K562 (cell line): ENCODE data around the gene TAF4. TPM values are rescaled to one million over a fixed set of nuclear protein-coding genes. Genes with fewer than 3 reads are reported as not detected.

Experiments used
- CCAR2 ChIP-seq: fragments of 200-400 bp; formaldehyde crosslinking; IDR thresholded peaks from 2 replicates; pipeline ENCODE4 v1.6.1; 2017; ENCODE audit warnings: mild to moderate bottlenecking, low read depth, low read length
- IRF2 ChIP-seq: sonication (generic); formaldehyde crosslinking; IDR thresholded peaks from 2 replicates; pipeline ENCODE4 v1.8.1; 2022; ENCODE audit warnings: mild to moderate bottlenecking, missing genetic modification reagents
- MEF2A ChIP-seq: IDR thresholded peaks from 2 replicates; pipeline ENCODE4 v1.6.1; 2011; ENCODE audit warnings: low read depth, mild to moderate bottlenecking, low read length, moderate library complexity; ENCODE audit not compliant: control insufficient read depth
- MTA3 ChIP-seq: fragments of 450-650 bp; formaldehyde crosslinking; IDR thresholded peaks from 2 replicates; pipeline ENCODE4 v1.6.1; 2017; ENCODE audit warnings: mild to moderate bottlenecking, borderline replicate concordance
- MTF1 ChIP-seq: fragments of 250-450 bp; sonication (Bioruptor Pico); IDR thresholded peaks from 2 replicates; pipeline ENCODE4 v1.9.0; 2021; ENCODE audit warnings: moderate library complexity, mild to moderate bottlenecking, inconsistent platforms, borderline replicate concordance
- NFE2L1 ChIP-seq: fragments of 450-650 bp; IDR thresholded peaks from 2 replicates; pipeline ENCODE4 v1.6.1; 2016; ENCODE audit warnings: missing genetic modification characterization, low read depth, mild to moderate bottlenecking, missing compliant biosample characterization, moderate library complexity, borderline replicate concordance
- PML ChIP-seq: IDR thresholded peaks from 2 replicates; pipeline ENCODE4 v1.6.1; 2012; ENCODE audit warnings: low read length, inconsistent platforms
- PURB ChIP-seq: sonication (generic); formaldehyde crosslinking; IDR thresholded peaks from 2 replicates; pipeline ENCODE4 v1.9.0; 2021; ENCODE audit warnings: low read depth, mild to moderate bottlenecking, missing genetic modification reagents
- RBFOX2 ChIP-seq: fragments of 200-400 bp; formaldehyde crosslinking; IDR thresholded peaks from 2 replicates; pipeline ENCODE4 v1.6.1; 2017; ENCODE audit warnings: low read depth, mild to moderate bottlenecking, low read length, moderate library complexity
- SLC30A9 ChIP-seq: fragments of 250-450 bp; sonication (Bioruptor Pico); IDR thresholded peaks from 2 replicates; pipeline ENCODE4 v1.8.0; 2022; ENCODE audit warnings: mild to moderate bottlenecking, moderate library complexity
- TEAD4 ChIP-seq, 2 experiments: sonication (generic) in 1 of 2; formaldehyde crosslinking in 1 of 2; IDR thresholded peaks; 2 replicates each; pipeline versions ENCODE4 v1.6.1 to v1.8.0; 2012 to 2022; ENCODE audit warnings: borderline replicate concordance in 1 of 2, inconsistent platforms in 1 of 2, low read length in 1 of 2, mild to moderate bottlenecking in 1 of 2, missing genetic modification reagents in 1 of 2
- ZC3H4 ChIP-seq: sonication (generic); formaldehyde crosslinking; IDR thresholded peaks from 2 replicates; pipeline ENCODE4 v1.9.0; 2021; ENCODE audit warnings: missing genetic modification reagents, borderline replicate concordance
- polyA plus RNA-seq, 8 experiments: library from polyadenylated mRNA; depleted of rRNA in 4 of 8; stranded (reverse) in 5 of 8; unstranded in 3 of 8; fragments of >200 nt; fragmentation: Nextera tagmentation in 2 of 8; fragmentation: Illumina TruSeq in 1 of 8; extraction: Ambion mirVana in 2 of 8; extraction: Trizol in 1 of 8; gene quantifications; 2 replicates each; pipeline versions ENCODE4 v1.2.1 to v1.2.3, GENCODE V29; 2011 to 2014; ENCODE audit warnings: inconsistent platforms in 1 of 8, missing spikeins in 1 of 8
- total RNA-seq, 7 experiments: library from RNA; depleted of rRNA in 6 of 7; stranded (reverse); fragments of >200 nt in 6 of 7; fragmentation: Illumina TruSeq in 2 of 7; extraction: Trizol in 2 of 7; gene quantifications; 2 replicates each; pipeline versions ENCODE4 v1.2.1 to v1.2.3, GENCODE V29; 2011 to 2021; ENCODE audit warnings: low replicate concordance in 1 of 7

Gene TAF4
- total and polyA plus RNA-seq, 9 of the 15 experiments (the other 6 are each of a cell fraction or from before 2014, with no cell fraction given) = 0.44 to 28.3 (median 5.6) TPM

DNA sequence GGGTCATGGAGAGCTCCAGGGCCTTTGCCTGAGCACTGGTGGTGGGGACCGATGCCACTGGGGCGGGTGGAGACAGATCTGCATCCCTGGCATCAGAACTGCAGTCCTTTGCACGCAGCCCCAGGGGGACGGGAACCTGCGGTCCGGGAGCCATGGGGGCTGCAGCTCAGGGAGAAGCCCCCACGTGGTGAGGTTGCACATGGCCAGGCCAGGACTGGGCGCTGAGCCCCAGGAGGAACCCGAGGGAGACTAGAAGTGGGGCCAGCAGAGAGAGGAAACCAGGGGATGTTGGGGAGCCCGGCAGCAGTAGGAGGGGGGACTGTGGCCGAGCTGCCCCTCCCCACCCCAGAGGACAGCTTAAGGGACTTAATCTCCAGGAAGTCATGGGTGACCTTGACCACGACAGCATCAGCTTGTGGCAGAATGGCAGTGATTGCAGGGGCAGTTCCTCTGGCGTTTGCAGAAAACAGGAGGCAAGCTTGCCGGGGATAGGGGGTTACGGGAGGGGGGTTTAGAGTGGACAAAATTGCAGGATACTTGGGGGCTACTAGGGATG lies 38.6 kb upstream of the TAF4 start (continued):
- TF ChIP-seq RBFOX2 (no peak), MEF2A (no peak), PML (no peak), MTF1 (no peak), MTA3 (no peak), CCAR2 (no peak), NFE2L1 (no peak), PURB (CRISPR knock-in tag) (no peak), IRF2 (CRISPR knock-in tag) (no peak), TEAD4 (IDR thresholded peaks at IDR 0.05; ENCODE audit: low read length) (no peak), TEAD4 (CRISPR knock-in tag; IDR thresholded peaks at IDR 0.05; ENCODE audit: borderline replicate concordance) (no peak), SLC30A9 (CRISPR knock-in tag) (no peak), ZC3H4 (CRISPR knock-in tag) (no peak)
